Measurements from ENCODE around the gene CXCL8. TPM values are rescaled to one million over a fixed set of nuclear protein-coding genes. Genes with fewer than 3 reads are reported as not detected.

Gene CXCL8
- polyA plus RNA-seq, 4 donors: 0.59 to 8.6 (median 2.3) TPM

GRCh38 chr4:73702796-73703287 lies 37.5 kb upstream of the CXCL8 start:
- 91 to 97% (median 94%) methylated on average over 2 of the region's 2 CpGs for whole genome bisulfite sequencing, 3 donors
- Histone ChIP-seq H3K27me3 (ENCODE audit: control insufficient read depth in 3 of 3, insufficient read depth in 3 of 3, low read length in 3 of 3) (no peaks in the 10 kb centered on the region), H3K9me3 (ENCODE audit: control insufficient read depth in 2 of 2, insufficient read depth in 1 of 2, low read depth in 1 of 2, low read length in 1 of 2) (no peaks in the 10 kb centered on the region), H3K27ac (ENCODE audit: low read depth in 1 of 3, low read length in 2 of 3) (no peak overlapping the region), H3K4me3 (ENCODE audit: low read depth in 1 of 3, low read length in 3 of 3) (no peak overlapping the region), H3K4me1 (ENCODE audit: control insufficient read depth in 3 of 3, insufficient read depth in 2 of 3, low read depth in 1 of 3, low read length in 2 of 3) (peaks cover 0 to 6% (median 0%) of the 10 kb centered on the region in 3 donors), H3K36me3 (ENCODE audit: control insufficient read depth in 3 of 3, insufficient read depth in 2 of 3, low read depth in 1 of 3, low read length in 3 of 3) (no peaks in the 10 kb centered on the region)
- DNase-seq: no peak
- no peak for FAIRE-seq

- FAIRE-seq (no peak), DNase-seq (no peak)
- Histone ChIP-seq H3K27ac (ENCODE audit: low read depth in 1 of 3, low read length in 2 of 3) (peak overlapping the region in 1 of 3 donors; percentile 14), H3K4me1 (ENCODE audit: control insufficient read depth in 3 of 3, insufficient read depth in 2 of 3, low read depth in 1 of 3, low read length in 2 of 3) (peaks cover 0 to 9% (median 0%) of the 10 kb centered on the region in 3 donors), H3K9me3 (ENCODE audit: control insufficient read depth in 2 of 2, insufficient read depth in 1 of 2, low read depth in 1 of 2, low read length in 1 of 2) (no peaks in the 10 kb centered on the region), H3K27me3 (ENCODE audit: control insufficient read depth in 3 of 3, insufficient read depth in 3 of 3, low read length in 3 of 3) (no peaks in the 10 kb centered on the region), H3K36me3 (ENCODE audit: control insufficient read depth in 3 of 3, insufficient read depth in 2 of 3, low read depth in 1 of 3, low read length in 3 of 3) (no peaks in the 10 kb centered on the region), H3K4me3 (ENCODE audit: low read depth in 1 of 3, low read length in 3 of 3) (no peak overlapping the region)
- 79 to 86% (median 86%) methylated on average over 1 of the region's 1 CpG for WGBS, 3 donors
These were observed 37.0 kb upstream of the CXCL8 start for GRCh38 chr4:73703320-73703719.

DNA sequence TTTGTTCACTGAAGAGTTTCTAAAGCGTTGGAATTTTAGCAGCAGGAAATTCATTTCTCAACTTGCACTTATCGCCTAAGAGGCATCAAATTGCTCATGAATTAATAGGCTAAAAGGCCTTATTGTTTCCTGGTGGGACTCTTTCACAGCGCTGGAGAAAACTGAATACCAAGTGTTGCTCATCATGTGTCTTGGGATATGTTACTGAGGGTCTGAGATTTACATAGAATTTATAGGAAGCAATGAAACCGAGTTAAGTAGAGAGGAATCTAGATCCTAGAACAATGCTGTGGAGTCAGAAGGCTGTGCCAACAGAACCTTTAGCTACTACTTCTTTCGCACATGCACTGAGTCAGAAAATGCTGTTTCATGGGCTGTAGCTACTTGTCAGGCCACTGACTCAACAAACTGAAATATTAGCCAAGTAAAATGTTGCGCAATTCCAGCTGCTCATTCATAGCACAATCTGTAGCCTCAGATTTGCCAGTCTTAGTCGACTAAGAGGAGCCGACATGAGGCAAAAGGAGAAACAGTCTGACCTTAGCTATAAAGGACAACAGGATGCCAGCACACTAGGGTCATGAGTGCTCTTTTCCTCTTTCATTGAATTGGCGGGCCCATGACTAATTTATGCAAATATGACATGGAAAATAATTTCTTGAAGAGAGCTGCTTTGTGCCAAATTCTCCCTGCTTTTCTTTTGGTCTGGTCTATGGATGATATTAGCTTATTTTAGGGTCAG lies 35.9 kb upstream of the CXCL8 start:
- H3K27me3 ChIP-seq (ENCODE audit: control insufficient read depth in 3 of 3, insufficient read depth in 3 of 3, low read length in 3 of 3): no peaks in the 10 kb centered on the region
- 32 to 43% (median 41%) methylated on average over 9 of the region's 9 CpGs for WGBS, 3 donors
- no peaks in the 10 kb centered on the region for H3K36me3 ChIP-seq (ENCODE audit: control insufficient read depth in 3 of 3, insufficient read depth in 2 of 3, low read depth in 1 of 3, low read length in 3 of 3)
- FAIRE-seq (no peak), DNase-seq (peak; percentile 25 to 65)
- no peaks in the 10 kb centered on the region for H3K9me3 ChIP-seq (ENCODE audit: control insufficient read depth in 2 of 2, insufficient read depth in 1 of 2, low read depth in 1 of 2, low read length in 1 of 2)
- H3K4me3 ChIP-seq (ENCODE audit: low read depth in 1 of 3, low read length in 3 of 3): no peak overlapping the region
- H3K4me1 ChIP-seq (ENCODE audit: control insufficient read depth in 3 of 3, insufficient read depth in 2 of 3, low read depth in 1 of 3, low read length in 2 of 3): peaks cover 0 to 9% (median 0%) of the 10 kb centered on the region in 3 donors
- peak overlapping the region in 1 of 3 donors; percentile 63 for H3K27ac ChIP-seq (ENCODE audit: low read depth in 1 of 3, low read length in 2 of 3)

DNA sequence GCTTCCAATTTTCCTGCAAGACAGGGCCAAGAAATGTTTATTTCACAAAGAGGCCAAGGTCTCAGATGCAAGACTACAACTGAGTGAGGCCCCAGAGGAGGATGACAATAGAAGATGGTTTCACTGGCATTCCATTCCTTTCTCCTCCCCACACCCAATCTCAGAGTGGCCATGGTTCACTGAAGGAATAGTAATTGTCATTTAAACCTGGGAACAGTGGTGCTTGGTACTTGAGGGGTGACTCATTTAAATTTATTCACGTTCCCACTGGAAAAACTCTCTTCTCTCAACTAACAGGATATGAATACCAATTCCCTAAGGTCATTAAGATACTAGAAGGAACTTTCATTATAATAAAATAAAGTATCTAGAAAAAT lies 35.3 kb upstream of the CXCL8 start:
- 49 to 79% (median 69%) methylated on average over 1 of the region's 1 CpG for WGBS, 3 donors
- Histone ChIP-seq H3K36me3 (ENCODE audit: control insufficient read depth in 3 of 3, insufficient read depth in 2 of 3, low read depth in 1 of 3, low read length in 3 of 3) (no peaks in the 10 kb centered on the region), H3K9me3 (ENCODE audit: control insufficient read depth in 2 of 2, insufficient read depth in 1 of 2, low read depth in 1 of 2, low read length in 1 of 2) (no peaks in the 10 kb centered on the region), H3K4me3 (ENCODE audit: low read depth in 1 of 3, low read length in 3 of 3) (no peak overlapping the region), H3K27me3 (ENCODE audit: control insufficient read depth in 3 of 3, insufficient read depth in 3 of 3, low read length in 3 of 3) (no peaks in the 10 kb centered on the region), H3K4me1 (ENCODE audit: control insufficient read depth in 3 of 3, insufficient read depth in 2 of 3, low read depth in 1 of 3, low read length in 2 of 3) (peaks cover 0 to 9% (median 0%) of the 10 kb centered on the region in 3 donors), H3K27ac (ENCODE audit: low read depth in 1 of 3, low read length in 2 of 3) (peak overlapping the region in 1 of 3 donors; percentile 63)
- DNase-seq (no peak), FAIRE-seq (no peak)

GRCh38 chr4:73705721-73706120 lies 34.6 kb upstream of the CXCL8 start:
- FAIRE-seq: no peak
- no peak overlapping the region for H3K27ac ChIP-seq (ENCODE audit: low read depth in 1 of 3, low read length in 2 of 3)

DNA sequence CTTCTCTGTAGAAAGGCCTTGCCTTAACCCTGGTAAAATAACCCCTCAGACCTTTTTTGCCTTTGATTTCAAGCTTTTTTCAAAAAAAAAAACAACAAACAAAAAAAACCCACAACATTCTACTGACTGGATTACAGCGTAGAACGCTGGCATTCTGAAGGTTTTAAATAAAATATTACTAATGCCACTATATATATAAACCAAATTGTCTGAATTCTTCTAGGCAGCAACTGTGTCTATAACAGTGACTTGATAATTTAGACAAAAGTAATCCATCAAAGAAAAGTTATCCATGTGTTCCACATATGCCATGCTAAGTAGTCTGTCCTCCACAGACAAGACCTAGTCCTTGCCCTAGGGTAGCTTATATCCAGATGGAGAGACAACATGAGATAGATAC lies 33.6 kb upstream of the CXCL8 start:
- FAIRE-seq: no peak

More at GRCh38 chr4:73705721-73706120, 34.6 kb upstream of the CXCL8 start:
- Histone ChIP-seq H3K9me3 (ENCODE audit: control insufficient read depth in 2 of 2, insufficient read depth in 1 of 2, low read depth in 1 of 2, low read length in 1 of 2) (no peaks in the 10 kb centered on the region), H3K36me3 (ENCODE audit: control insufficient read depth in 3 of 3, insufficient read depth in 2 of 3, low read depth in 1 of 3, low read length in 3 of 3) (no peaks in the 10 kb centered on the region), H3K4me3 (ENCODE audit: low read depth in 1 of 3, low read length in 3 of 3) (no peak overlapping the region), H3K27me3 (ENCODE audit: control insufficient read depth in 3 of 3, insufficient read depth in 3 of 3, low read length in 3 of 3) (no peaks in the 10 kb centered on the region), H3K4me1 (ENCODE audit: control insufficient read depth in 3 of 3, insufficient read depth in 2 of 3, low read depth in 1 of 3, low read length in 2 of 3) (peaks cover 0 to 9% (median 0%) of the 10 kb centered on the region in 3 donors)
- WGBS, 3 donors: 83 to 97% (median 89%) methylated on average over 1 of the region's 1 CpG
- DNase-seq: no peak

GRCh38 chr4:73707269-73707875 lies 33.0 kb upstream of the CXCL8 start:
- no peak for DNase-seq
- Histone ChIP-seq H3K27ac (ENCODE audit: low read depth in 1 of 3, low read length in 2 of 3) (no peak overlapping the region), H3K27me3 (ENCODE audit: control insufficient read depth in 3 of 3, insufficient read depth in 3 of 3, low read length in 3 of 3) (no peaks in the 10 kb centered on the region), H3K9me3 (ENCODE audit: control insufficient read depth in 2 of 2, insufficient read depth in 1 of 2, low read depth in 1 of 2, low read length in 1 of 2) (no peaks in the 10 kb centered on the region), H3K4me1 (ENCODE audit: control insufficient read depth in 3 of 3, insufficient read depth in 2 of 3, low read depth in 1 of 3, low read length in 2 of 3) (peaks cover 0 to 9% (median 0%) of the 10 kb centered on the region in 3 donors), H3K4me3 (ENCODE audit: low read depth in 1 of 3, low read length in 3 of 3) (no peak overlapping the region), H3K36me3 (ENCODE audit: control insufficient read depth in 3 of 3, insufficient read depth in 2 of 3, low read depth in 1 of 3, low read length in 3 of 3) (no peaks in the 10 kb centered on the region)
- FAIRE-seq: no peak
- WGBS, 3 donors: 45 to 74% (median 46%) methylated on average over 4 of the region's 4 CpGs

More for the DNA sequence above, 33.6 kb upstream of the CXCL8 start:
- no peaks in the 10 kb centered on the region for H3K27me3 ChIP-seq (ENCODE audit: control insufficient read depth in 3 of 3, insufficient read depth in 3 of 3, low read length in 3 of 3)
- H3K36me3 ChIP-seq (ENCODE audit: control insufficient read depth in 3 of 3, insufficient read depth in 2 of 3, low read depth in 1 of 3, low read length in 3 of 3): no peaks in the 10 kb centered on the region
- DNase-seq: no peak
- no peak overlapping the region for H3K27ac ChIP-seq (ENCODE audit: low read depth in 1 of 3, low read length in 2 of 3)
- no peaks in the 10 kb centered on the region for H3K9me3 ChIP-seq (ENCODE audit: control insufficient read depth in 2 of 2, insufficient read depth in 1 of 2, low read depth in 1 of 2, low read length in 1 of 2)
- WGBS, 3 donors: 94 to 95% (median 95%) methylated on average over 2 of the region's 2 CpGs
- H3K4me1 ChIP-seq (ENCODE audit: control insufficient read depth in 3 of 3, insufficient read depth in 2 of 3, low read depth in 1 of 3, low read length in 2 of 3): peaks cover 0 to 9% (median 0%) of the 10 kb centered on the region in 3 donors
- H3K4me3 ChIP-seq (ENCODE audit: low read depth in 1 of 3, low read length in 3 of 3): no peak overlapping the region

DNA sequence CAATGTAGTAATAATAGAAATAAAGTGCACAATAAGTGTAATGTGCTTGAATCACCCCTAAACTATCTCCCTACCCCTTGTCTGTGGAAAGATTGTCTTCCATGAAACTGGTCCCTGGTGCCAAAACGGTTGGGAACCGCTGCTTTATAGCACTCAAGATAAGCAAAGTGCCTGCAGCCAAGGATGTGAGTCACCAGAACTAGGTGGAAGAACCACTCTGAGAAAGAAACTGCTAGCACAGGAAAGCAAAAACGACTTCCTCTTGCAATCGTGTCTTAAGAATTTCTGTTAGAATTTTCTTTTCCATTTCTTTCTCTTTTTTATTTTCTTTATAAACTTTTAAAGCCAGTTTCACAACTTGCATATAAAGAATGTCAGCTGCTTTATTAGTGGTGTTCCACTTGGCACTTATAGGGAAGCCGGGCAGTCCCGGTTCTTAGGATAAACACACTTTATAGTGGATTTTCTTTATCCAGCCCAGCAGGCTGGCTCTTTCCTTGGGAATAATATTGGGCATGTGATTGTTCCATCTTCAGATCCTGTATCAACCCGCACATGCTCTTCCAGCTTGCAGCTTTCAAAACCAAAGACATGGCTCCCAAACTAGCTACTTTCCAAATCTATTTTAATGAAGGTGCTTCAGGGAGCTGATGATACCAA lies 32.3 kb upstream of the CXCL8 start:
- peak overlapping the region in 1 of 3 donors; percentile 67 for H3K27ac ChIP-seq (ENCODE audit: low read depth in 1 of 3, low read length in 2 of 3)
- no peak for FAIRE-seq
- WGBS, 3 donors: 9 to 26% (median 20%) methylated on average over 7 of the region's 7 CpGs

More for the DNA sequence above, 32.3 kb upstream of the CXCL8 start:
- peak in 1 of 2 donors; percentile 65 for DNase-seq
- Histone ChIP-seq H3K36me3 (ENCODE audit: control insufficient read depth in 3 of 3, insufficient read depth in 2 of 3, low read depth in 1 of 3, low read length in 3 of 3) (no peaks in the 10 kb centered on the region), H3K4me3 (ENCODE audit: low read depth in 1 of 3, low read length in 3 of 3) (no peak overlapping the region), H3K4me1 (ENCODE audit: control insufficient read depth in 3 of 3, insufficient read depth in 2 of 3, low read depth in 1 of 3, low read length in 2 of 3) (peaks cover 0 to 9% (median 0%) of the 10 kb centered on the region in 3 donors), H3K27me3 (ENCODE audit: control insufficient read depth in 3 of 3, insufficient read depth in 3 of 3, low read length in 3 of 3) (no peaks in the 10 kb centered on the region), H3K9me3 (ENCODE audit: control insufficient read depth in 2 of 2, insufficient read depth in 1 of 2, low read depth in 1 of 2, low read length in 1 of 2) (no peaks in the 10 kb centered on the region)
